Measurements from ENCODE around the gene VDR.

Gene VDR

DNA sequence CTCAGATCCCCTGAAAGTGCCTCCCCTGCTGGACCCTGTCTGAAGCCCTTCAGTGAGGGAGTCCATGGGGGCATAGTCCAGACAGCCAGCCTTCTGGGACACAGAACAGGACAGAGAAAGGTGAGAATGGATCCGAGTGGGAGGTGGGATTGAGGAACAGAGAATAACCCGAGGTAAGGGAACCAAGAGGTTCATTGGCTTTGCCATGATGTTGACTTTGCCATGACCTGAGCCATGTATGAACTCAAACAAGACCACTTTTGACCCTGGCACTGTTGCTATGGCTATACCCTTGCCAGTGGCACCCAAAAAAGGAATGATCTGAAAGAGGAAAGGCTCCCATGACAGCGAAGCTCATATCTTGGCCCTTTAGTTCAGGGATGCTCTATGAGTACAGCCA is 22.6 kb upstream of the VDR start:
- no peak overlapping the region for H3K27ac ChIP-seq (ENCODE audit: low read depth, low read length)
- H3K4me2 ChIP-seq (ENCODE audit: low read length): no peak overlapping the region
- H3K9me2 ChIP-seq (replicated peaks; ENCODE audit: control insufficient read depth, low read length): no peaks in the 10 kb centered on the region
- no peaks in the 10 kb centered on the region for H3K36me3 ChIP-seq (ENCODE audit: control insufficient read depth, low read length)
- no peak overlapping the region for H3K4me3 ChIP-seq (ENCODE audit: low read length)
- no peaks in the 10 kb centered on the region for H3K9me3 ChIP-seq (ENCODE audit: control insufficient read depth, insufficient read depth, low read length)
- no peak for TF ChIP-seq EZH2phosphoT487 (IDR thresholded peaks at IDR 0.05; ENCODE audit: borderline replicate concordance, low read length)
- TF ChIP-seq, protein P1, sequence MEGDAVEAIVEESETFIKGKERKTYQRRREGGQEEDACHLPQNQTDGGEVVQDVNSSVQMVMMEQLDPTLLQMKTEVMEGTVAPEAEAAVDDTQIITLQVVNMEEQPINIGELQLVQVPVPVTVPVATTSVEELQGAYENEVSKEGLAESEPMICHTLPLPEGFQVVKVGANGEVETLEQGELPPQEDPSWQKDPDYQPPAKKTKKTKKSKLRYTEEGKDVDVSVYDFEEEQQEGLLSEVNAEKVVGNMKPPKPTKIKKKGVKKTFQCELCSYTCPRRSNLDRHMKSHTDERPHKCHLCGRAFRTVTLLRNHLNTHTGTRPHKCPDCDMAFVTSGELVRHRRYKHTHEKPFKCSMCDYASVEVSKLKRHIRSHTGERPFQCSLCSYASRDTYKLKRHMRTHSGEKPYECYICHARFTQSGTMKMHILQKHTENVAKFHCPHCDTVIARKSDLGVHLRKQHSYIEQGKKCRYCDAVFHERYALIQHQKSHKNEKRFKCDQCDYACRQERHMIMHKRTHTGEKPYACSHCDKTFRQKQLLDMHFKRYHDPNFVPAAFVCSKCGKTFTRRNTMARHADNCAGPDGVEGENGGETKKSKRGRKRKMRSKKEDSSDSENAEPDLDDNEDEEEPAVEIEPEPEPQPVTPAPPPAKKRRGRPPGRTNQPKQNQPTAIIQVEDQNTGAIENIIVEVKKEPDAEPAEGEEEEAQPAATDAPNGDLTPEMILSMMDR (IDR thresholded peaks at IDR 0.05; ENCODE audit: low read depth, low read length, poor library complexity, severe bottlenecking): no peak
- H3K79me2 ChIP-seq (ENCODE audit: control insufficient read depth, low read length): no peaks in the 10 kb centered on the region
- no peaks in the 10 kb centered on the region for H3F3A ChIP-seq (ENCODE audit: control insufficient read depth, insufficient read depth)
- H3K4me1 ChIP-seq (ENCODE audit: control insufficient read depth, low read length): no peaks in the 10 kb centered on the region
- peaks cover 26% of the 10 kb centered on the region for H3K27me3 ChIP-seq (ENCODE audit: control insufficient read depth, low read length)
- no peaks in the 10 kb centered on the region for H4K20me1 ChIP-seq (ENCODE audit: control insufficient read depth, insufficient read depth, low read depth, low read length)

DNA sequence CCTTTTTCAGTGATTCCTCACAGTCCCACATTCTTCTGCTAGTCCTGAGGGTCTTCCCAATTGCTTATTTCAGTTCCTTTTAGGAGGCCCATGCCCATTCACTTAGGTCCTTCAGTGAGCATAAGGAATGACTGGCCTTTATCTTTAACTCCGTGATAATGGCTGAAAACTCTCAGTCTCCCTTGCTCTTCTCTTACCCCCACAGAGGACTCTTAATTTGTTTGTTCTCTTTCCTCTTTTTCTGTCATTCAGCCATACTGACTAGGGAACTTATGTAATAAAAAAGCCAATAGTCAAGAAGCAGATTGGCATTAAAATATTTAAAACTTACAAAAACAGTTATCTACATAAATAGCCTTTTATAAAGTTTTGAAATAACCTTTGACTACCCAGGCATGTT is 17.1 kb upstream of the VDR start:
- Histone ChIP-seq H3K9me3 (ENCODE audit: control insufficient read depth, insufficient read depth, low read length) (no peaks in the 10 kb centered on the region), H3K27me3 (ENCODE audit: control insufficient read depth, low read length) (peaks cover 15% of the 10 kb centered on the region), H3K36me3 (ENCODE audit: control insufficient read depth, low read length) (no peaks in the 10 kb centered on the region), H4K20me1 (ENCODE audit: control insufficient read depth, insufficient read depth, low read depth, low read length) (no peaks in the 10 kb centered on the region), H3F3A (ENCODE audit: control insufficient read depth, insufficient read depth) (no peaks in the 10 kb centered on the region), H3K4me3 (ENCODE audit: low read length) (no peak overlapping the region), H3K79me2 (ENCODE audit: control insufficient read depth, low read length) (no peaks in the 10 kb centered on the region), H3K4me1 (ENCODE audit: control insufficient read depth, low read length) (no peaks in the 10 kb centered on the region), H3K9me2 (replicated peaks; ENCODE audit: control insufficient read depth, low read length) (no peaks in the 10 kb centered on the region), H3K27ac (ENCODE audit: low read depth, low read length) (no peak overlapping the region), H3K4me2 (ENCODE audit: low read length) (no peak overlapping the region)
- TF ChIP-seq EZH2phosphoT487 (IDR thresholded peaks at IDR 0.05; ENCODE audit: borderline replicate concordance, low read length): no peak
- TF ChIP-seq, protein P1 (IDR thresholded peaks at IDR 0.05; ENCODE audit: low read depth, low read length, poor library complexity, severe bottlenecking): no peak

DNA sequence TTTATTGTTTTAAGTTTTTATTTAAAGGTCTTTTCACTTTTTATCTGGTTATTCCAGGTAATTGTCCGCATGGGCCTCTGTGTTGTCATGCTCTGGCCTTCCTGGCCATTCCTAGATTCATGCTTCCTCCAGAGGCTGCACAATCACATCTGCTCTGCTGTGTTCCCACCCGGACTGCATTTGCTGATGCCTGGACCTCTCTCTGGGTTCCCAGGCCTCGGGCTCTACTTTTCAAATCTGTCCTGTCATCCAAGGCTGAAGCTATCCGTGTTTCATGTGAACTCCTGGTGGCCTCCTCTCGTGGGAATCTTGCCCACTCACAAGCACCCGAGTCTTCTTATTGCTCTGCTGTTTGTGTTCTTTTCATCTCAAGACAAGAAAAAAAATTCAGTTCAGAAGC is 16.1 kb upstream of the VDR start:
- Histone ChIP-seq H3K79me2 (ENCODE audit: control insufficient read depth, low read length) (no peaks in the 10 kb centered on the region), H3K4me1 (ENCODE audit: control insufficient read depth, low read length) (no peaks in the 10 kb centered on the region), H3K9me3 (ENCODE audit: control insufficient read depth, insufficient read depth, low read length) (no peaks in the 10 kb centered on the region), H3K36me3 (ENCODE audit: control insufficient read depth, low read length) (no peaks in the 10 kb centered on the region), H3K9me2 (replicated peaks; ENCODE audit: control insufficient read depth, low read length) (no peaks in the 10 kb centered on the region), H3K27me3 (ENCODE audit: control insufficient read depth, low read length) (peaks cover 13% of the 10 kb centered on the region), H4K20me1 (ENCODE audit: control insufficient read depth, insufficient read depth, low read depth, low read length) (no peaks in the 10 kb centered on the region), H3K27ac (ENCODE audit: low read depth, low read length) (no peak overlapping the region), H3F3A (ENCODE audit: control insufficient read depth, insufficient read depth) (no peaks in the 10 kb centered on the region), H3K4me3 (ENCODE audit: low read length) (no peak overlapping the region), H3K4me2 (ENCODE audit: low read length) (no peak overlapping the region)
- TF ChIP-seq, protein P1 (IDR thresholded peaks at IDR 0.05; ENCODE audit: low read depth, low read length, poor library complexity, severe bottlenecking): no peak
- no peak for TF ChIP-seq EZH2phosphoT487 (IDR thresholded peaks at IDR 0.05; ENCODE audit: borderline replicate concordance, low read length)

DNA sequence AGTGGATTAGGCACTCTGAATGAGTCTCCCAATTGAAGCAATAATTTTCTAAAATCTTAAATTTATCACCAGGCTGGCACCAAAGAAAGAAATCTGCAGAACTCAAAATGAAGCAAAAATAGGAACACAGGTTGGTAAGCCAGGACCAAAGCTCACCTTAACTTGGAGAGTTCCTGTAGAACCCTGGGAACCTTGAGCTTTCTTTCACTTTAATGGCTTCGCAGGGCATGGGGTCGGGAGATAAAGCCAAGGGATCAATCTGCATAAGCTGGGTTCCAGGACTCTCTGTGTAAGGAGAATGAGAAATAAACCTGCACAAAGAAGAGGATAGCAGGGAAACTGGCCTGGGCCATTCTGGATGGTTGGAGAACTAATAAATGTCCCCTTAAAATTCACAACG is 8.3 kb upstream of the VDR start:
- Histone ChIP-seq H3K9me2 (replicated peaks; ENCODE audit: control insufficient read depth, low read length) (no peaks in the 10 kb centered on the region), H3K27me3 (ENCODE audit: control insufficient read depth, low read length) (peaks cover 21% of the 10 kb centered on the region), H3K4me3 (ENCODE audit: low read length) (no peak overlapping the region), H3K4me1 (ENCODE audit: control insufficient read depth, low read length) (no peaks in the 10 kb centered on the region), H4K20me1 (ENCODE audit: control insufficient read depth, insufficient read depth, low read depth, low read length) (no peaks in the 10 kb centered on the region), H3K9me3 (ENCODE audit: control insufficient read depth, insufficient read depth, low read length) (no peaks in the 10 kb centered on the region), H3F3A (ENCODE audit: control insufficient read depth, insufficient read depth) (no peaks in the 10 kb centered on the region), H3K27ac (ENCODE audit: low read depth, low read length) (no peak overlapping the region), H3K4me2 (ENCODE audit: low read length) (no peak overlapping the region), H3K79me2 (ENCODE audit: control insufficient read depth, low read length) (no peaks in the 10 kb centered on the region), H3K36me3 (ENCODE audit: control insufficient read depth, low read length) (no peaks in the 10 kb centered on the region)
- no peak for TF ChIP-seq EZH2phosphoT487 (IDR thresholded peaks at IDR 0.05; ENCODE audit: borderline replicate concordance, low read length)
- TF ChIP-seq, protein P1 (IDR thresholded peaks at IDR 0.05; ENCODE audit: low read depth, low read length, poor library complexity, severe bottlenecking): no peak
